ENCODE results near the gene ABCA8.

The ABCA8 gene

GRCh38 chr17:68939195-68939594 is 16.0 kb downstream of the ABCA8 start:
- no peak for TF ChIP-seq CTCF (IDR thresholded peaks at IDR 0.05; ENCODE audit: control insufficient read depth, extremely low read depth, insufficient read depth)
- no peak for DNase-seq (ENCODE audit: low read depth)
- H3K4me3 ChIP-seq (ENCODE audit: low read depth, low read length): no peak overlapping the region

GRCh38 chr17:68937890-68938514 is 17.2 kb downstream of the ABCA8 start:
- no peak overlapping the region for H3K4me3 ChIP-seq (ENCODE audit: low read depth, low read length)
- no peak for TF ChIP-seq CTCF (IDR thresholded peaks at IDR 0.05; ENCODE audit: control insufficient read depth, extremely low read depth, insufficient read depth)
- DNase-seq (ENCODE audit: low read depth): no peak

GRCh38 chr17:68927516-68927915 is 27.7 kb downstream of the ABCA8 start:
- no peak for DNase-seq (ENCODE audit: low read depth)
- TF ChIP-seq CTCF (IDR thresholded peaks at IDR 0.05; ENCODE audit: control insufficient read depth, extremely low read depth, insufficient read depth): no peak
- H3K4me3 ChIP-seq (ENCODE audit: low read depth, low read length): no peak overlapping the region

GRCh38 chr17:68924793-68925720 is 30.1 kb downstream of the ABCA8 start:
- no peak for TF ChIP-seq CTCF (IDR thresholded peaks at IDR 0.05; ENCODE audit: control insufficient read depth, extremely low read depth, insufficient read depth)
- no peak overlapping the region for H3K4me3 ChIP-seq (ENCODE audit: low read depth, low read length)
- no peak for DNase-seq (ENCODE audit: low read depth)

- TF ChIP-seq CTCF (IDR thresholded peaks at IDR 0.05; ENCODE audit: control insufficient read depth, extremely low read depth, insufficient read depth): no peak
- no peak for DNase-seq (ENCODE audit: low read depth)
- H3K4me3 ChIP-seq (ENCODE audit: low read depth, low read length): no peak overlapping the region
These were observed 44.3 kb downstream of the ABCA8 start for GRCh38 chr17:68910789-68911431.

GRCh38 chr17:68910251-68910705 is 44.9 kb downstream of the ABCA8 start:
- no peak for TF ChIP-seq CTCF (IDR thresholded peaks at IDR 0.05; ENCODE audit: control insufficient read depth, extremely low read depth, insufficient read depth)
- no peak overlapping the region for H3K4me3 ChIP-seq (ENCODE audit: low read depth, low read length)
- DNase-seq (ENCODE audit: low read depth): no peak
